ENCODE data around the gene ZC3H10.
"Not testable (repeated sequence)": the region's sequence is repeated elsewhere in the genome, so short reads cannot be mapped to it uniquely, and the experiment has no call there.

The ZC3H10 gene

GRCh38 chr12:56117778-56118687 lies at the start of gene ZC3H10:
ZC3H10 (plus strand) TSS chr12:56118266; CDS start chr12:56120563, 2,297 bp downstream.
- DNase-seq: peak; percentile 99

- peak; percentile 42 for DNase-seq
Observed at GRCh38 chr12:56071648-56072047, 46.4 kb upstream of the ZC3H10 start.

GRCh38 chr12:56074396-56074795 lies 43.7 kb upstream of the ZC3H10 start:
- no peak for DNase-seq

- not testable (repeated sequence) for DNase-seq
Observed at GRCh38 chr12:56077966-56078365, 40.1 kb upstream of the ZC3H10 start.

GRCh38 chr12:56078427-56078826 lies 39.6 kb upstream of the ZC3H10 start:
- DNase-seq: no peak

- DNase-seq: peak; percentile 65
Observed at GRCh38 chr12:56078931-56079722, 38.9 kb upstream of the ZC3H10 start.

GRCh38 chr12:56079723-56080555 lies 38.1 kb upstream of the ZC3H10 start, which contains the start of gene ERBB3:
ERBB3 (plus strand) TSS chr12:56080165; CDS start chr12:56080301, 136 bp downstream.
- DNase-seq: peak; percentile 82

- no peak for DNase-seq
Observed at GRCh38 chr12:56080556-56081138, 37.4 kb upstream of the ZC3H10 start.

- no peak for DNase-seq
Observed at GRCh38 chr12:56081393-56082347, 36.4 kb upstream of the ZC3H10 start.

- DNase-seq: no peak
Observed at GRCh38 chr12:56082382-56082781, 35.7 kb upstream of the ZC3H10 start.

- DNase-seq: no peak
Observed at GRCh38 chr12:56082967-56083366, 35.1 kb upstream of the ZC3H10 start.

GRCh38 chr12:56084958-56085543 lies 33.0 kb upstream of the ZC3H10 start:
- no peak for DNase-seq

- no peak for DNase-seq
Observed at GRCh38 chr12:56086096-56086495, 32.0 kb upstream of the ZC3H10 start.

GRCh38 chr12:56086608-56087007 lies 31.5 kb upstream of the ZC3H10 start:
- no peak for DNase-seq

- no peak for DNase-seq
Observed at GRCh38 chr12:56087220-56087619, 30.8 kb upstream of the ZC3H10 start.

- DNase-seq: no peak
Observed at GRCh38 chr12:56097738-56098137, 20.3 kb upstream of the ZC3H10 start.

- no peak for DNase-seq
Observed at GRCh38 chr12:56098592-56098991, 19.5 kb upstream of the ZC3H10 start.

- DNase-seq: no peak
Observed at GRCh38 chr12:56099787-56100186, 18.3 kb upstream of the ZC3H10 start.

GRCh38 chr12:56101045-56101444 lies 17.0 kb upstream of the ZC3H10 start:
- DNase-seq: no peak

GRCh38 chr12:56102683-56103065 lies 15.4 kb upstream of the ZC3H10 start:
- no peak for DNase-seq
